Measurements from ENCODE around the gene CHST15. TPM values are rescaled to one million over a fixed set of nuclear protein-coding genes. Genes with fewer than 3 reads are reported as not detected.

Gene CHST15
- total and polyA plus RNA-seq, 2 of the 4 experiments (the other 2 are of a cell fraction) = 0.14 to 0.18 TPM

DNA sequence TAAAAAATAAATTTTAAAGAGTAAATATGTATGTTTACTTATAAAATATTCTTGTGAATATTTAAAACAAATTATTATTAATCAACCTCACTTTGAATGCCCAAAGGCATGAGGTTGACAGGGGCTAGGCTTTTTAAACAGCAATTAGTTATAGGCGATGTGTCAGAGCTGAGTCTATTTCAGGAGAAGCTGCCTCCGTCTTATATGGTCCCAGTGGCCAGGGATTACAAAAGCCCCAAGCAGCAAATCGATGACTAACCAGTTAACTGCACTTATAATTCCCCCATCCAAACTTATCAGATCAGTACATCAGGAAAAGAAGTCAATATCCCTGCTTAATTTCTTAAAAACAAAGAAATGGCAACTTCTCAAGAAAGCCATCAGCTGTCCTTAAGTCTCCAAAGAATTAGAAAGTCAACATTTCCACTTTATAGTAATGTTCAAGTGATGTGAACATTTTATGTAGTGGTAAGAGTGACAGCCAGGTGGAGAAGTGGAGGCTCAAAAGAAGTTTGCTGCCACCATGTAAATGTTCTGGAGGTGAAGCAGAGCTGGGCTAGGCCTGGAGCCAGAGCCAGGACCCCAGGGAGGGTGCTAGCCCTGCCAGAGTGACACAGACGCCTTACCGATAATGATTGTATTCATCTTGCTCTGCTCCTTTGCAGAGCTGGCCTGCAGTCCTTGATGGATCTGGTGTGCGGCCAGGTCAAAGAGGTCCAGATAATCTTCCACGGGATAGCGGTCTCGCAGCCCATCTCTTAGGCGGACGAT lies 51.5 kb downstream of the CHST15 start:
- no peaks in the 10 kb centered on the region for H3K9me1 ChIP-seq (ENCODE audit: insufficient read depth, low read length)
- DNase-seq (no peak), ATAC-seq (ENCODE audit: low read depth) (no peak)
- no peak overlapping the region for H2AK9ac ChIP-seq (replicated peaks; ENCODE audit: low read depth, low read length, poor library complexity)
- H2AK5ac ChIP-seq (ENCODE audit: low read depth, low read length) = no peak overlapping the region
- CTCF ChIA-PET = no interaction called here
- H3K9ac ChIP-seq (ENCODE audit: low read depth, low read length) = no peak overlapping the region
- intact Hi-C loops (cut with micrococcal nuclease) = no loop called here
- no peak overlapping the region for H3K4me2 ChIP-seq (ENCODE audit: low read depth, low read length)
- H4K91ac ChIP-seq (ENCODE audit: insufficient read depth, low read depth, low read length) = no peak overlapping the region
- H4K8ac ChIP-seq (ENCODE audit: low read depth in 2 of 2, low read length in 2 of 2) = no peak overlapping the region
- H2AFZ ChIP-seq (replicated peaks; ENCODE audit: low read length, poor library complexity) = no peak overlapping the region
- no peak overlapping the region for H2BK15ac ChIP-seq (ENCODE audit: low read depth, low read length)
- no peaks in the 10 kb centered on the region for H3K27me3 ChIP-seq (ENCODE audit: control insufficient read depth, insufficient read depth, low read length)
- in situ Hi-C loops (cut with MboI; ENCODE audit: low sequenced_read_pairs) = no loop called here
- H4K5ac ChIP-seq (ENCODE audit: low read depth, low read length) = no peak overlapping the region
- dilution Hi-C loops (cut with HindIII; ENCODE audit: low sequenced_read_pairs, unreplicated experiment) = no loop called here
- H3K14ac ChIP-seq (replicated peaks; ENCODE audit: low read depth, low read length) = no peak overlapping the region
- POLR2A ChIA-PET (ENCODE audit: unreplicated experiment) = no interaction called here
- H3K56ac ChIP-seq (ENCODE audit: extremely low read depth, insufficient read depth, low read length) = no peak overlapping the region
- no peak overlapping the region for H3K27ac ChIP-seq (ENCODE audit: insufficient read depth, low read length)
- H3K4me1 ChIP-seq (ENCODE audit: control insufficient read depth, insufficient read depth, low read length) = no peaks in the 10 kb centered on the region
- TF ChIP-seq, protein P1, sequence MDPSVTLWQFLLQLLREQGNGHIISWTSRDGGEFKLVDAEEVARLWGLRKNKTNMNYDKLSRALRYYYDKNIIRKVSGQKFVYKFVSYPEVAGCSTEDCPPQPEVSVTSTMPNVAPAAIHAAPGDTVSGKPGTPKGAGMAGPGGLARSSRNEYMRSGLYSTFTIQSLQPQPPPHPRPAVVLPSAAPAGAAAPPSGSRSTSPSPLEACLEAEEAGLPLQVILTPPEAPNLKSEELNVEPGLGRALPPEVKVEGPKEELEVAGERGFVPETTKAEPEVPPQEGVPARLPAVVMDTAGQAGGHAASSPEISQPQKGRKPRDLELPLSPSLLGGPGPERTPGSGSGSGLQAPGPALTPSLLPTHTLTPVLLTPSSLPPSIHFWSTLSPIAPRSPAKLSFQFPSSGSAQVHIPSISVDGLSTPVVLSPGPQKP (IDR thresholded peaks at IDR 0.05; ENCODE audit: borderline replicate concordance, low read depth, low read length) = no peak
- TF ChIP-seq, protein P2, sequence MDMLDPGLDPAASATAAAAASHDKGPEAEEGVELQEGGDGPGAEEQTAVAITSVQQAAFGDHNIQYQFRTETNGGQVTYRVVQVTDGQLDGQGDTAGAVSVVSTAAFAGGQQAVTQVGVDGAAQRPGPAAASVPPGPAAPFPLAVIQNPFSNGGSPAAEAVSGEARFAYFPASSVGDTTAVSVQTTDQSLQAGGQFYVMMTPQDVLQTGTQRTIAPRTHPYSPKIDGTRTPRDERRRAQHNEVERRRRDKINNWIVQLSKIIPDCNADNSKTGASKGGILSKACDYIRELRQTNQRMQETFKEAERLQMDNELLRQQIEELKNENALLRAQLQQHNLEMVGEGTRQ (IDR thresholded peaks at IDR 0.05; ENCODE audit: low read depth, low read length) = no peak
- TF ChIP-seq CHD1 (IDR thresholded peaks at IDR 0.05; ENCODE audit: low read depth, low read length) = no peak
- peaks cover 6% of the 10 kb centered on the region; the same call in 1 of the 2 replicates for H3K9me3 ChIP-seq (ENCODE audit: control insufficient read depth, insufficient read depth, low read length)
- no peak overlapping the region for H2BK120ac ChIP-seq (ENCODE audit: low read depth, low read length)
- no peaks in the 10 kb centered on the region for H4K20me1 ChIP-seq (ENCODE audit: insufficient read depth, low read length)
- no peaks in the 10 kb centered on the region for H3K36me3 ChIP-seq (ENCODE audit: control insufficient read depth, insufficient read depth, low read length)
- no TSS peak for BruUV-seq (replicated peaks)
- WGBS, 2 experiments (ENCODE audit: extremely low coverage in 2 of 2, insufficient read length in 1 of 2) = 87% methylated on average over 8 of the region's 11 CpGs; no CpG with 5 or more reads in 1 of the 2 experiments
- H3K79me1 ChIP-seq (ENCODE audit: low read depth in 1 of 2, low read length in 2 of 2) = no peaks in the 10 kb centered on the region
- H3K4me3 ChIP-seq (ENCODE audit: insufficient read depth, low read depth, low read length) = no peak overlapping the region
- H3K18ac ChIP-seq (ENCODE audit: low read depth, low read length) = no peak overlapping the region
- no peak overlapping the region for H2BK5ac ChIP-seq (ENCODE audit: low read depth, low read length, poor library complexity, severe bottlenecking)
- H2BK20ac ChIP-seq (ENCODE audit: low read depth, low read length) = no peak overlapping the region
- H3K23ac ChIP-seq (ENCODE audit: low read depth, low read length) = no peak overlapping the region
- H3K4ac ChIP-seq (ENCODE audit: low read depth, low read length) = no peak overlapping the region

All from IMR-90 (cell line).